Upper lobe of right lung (tissue), 1 donor: ENCODE data around the gene POLR2H. TPM values are rescaled to one million over a fixed set of nuclear protein-coding genes. Genes with fewer than 3 reads are reported as not detected.

Experiments used
- ATAC-seq: fragments of 200-7000 bp; cut with Tn5 transposase; one replicate; pipeline ENCODE4 v1.9.1; 2020; ENCODE audit warnings: mild to moderate bottlenecking, moderate library complexity
- DNase-seq: peaks from one replicate; pipeline ENCODE4 v3.0.0-alpha.2; 2020
- H3K27ac ChIP-seq: fragments of 200-600 bp; one replicate; pipeline ENCODE4 v1.8.0; 2022
- H3K27me3 ChIP-seq: fragments of 200-600 bp; one replicate; pipeline ENCODE4 v1.8.0; 2022; ENCODE audit warnings: mild to moderate bottlenecking
- H3K36me3 ChIP-seq: fragments of 200-600 bp; one replicate; pipeline ENCODE4 v1.8.0; 2022
- H3K4me1 ChIP-seq: fragments of 200-600 bp; one replicate; pipeline ENCODE4 v1.8.0; 2022
- H3K4me3 ChIP-seq: fragments of 200-600 bp; one replicate; pipeline ENCODE4 v1.8.0; 2022; ENCODE audit warnings: mild to moderate bottlenecking
- H3K9me3 ChIP-seq: fragments of 200-600 bp; one replicate; pipeline ENCODE4 v1.8.0; 2022
- intact Hi-C: fragments of 100-400 bp; cut with DNase I; formaldehyde crosslinking; loops from one replicate; pipeline ENCODE4 v1.11.0; 2022
- long read RNA-seq: library from polyadenylated mRNA; unstranded; transcript quantifications from one replicate; pipeline ENCODE4 v2.0.0, GENCODE V29; 2021
- total RNA-seq: library from RNA; stranded (reverse); fragmentation: NEBNext Ultra II Directional; extraction: Animal tissue kit (Norgen Biotek cat#: 25700); gene quantifications from one replicate; pipeline ENCODE4 v1.2.1, GENCODE V29; 2021
- TF ChIP-seq, protein P1 (sequence below): fragments of 200-600 bp; IDR thresholded peaks from one replicate; pipeline ENCODE4 v1.8.0; 2022; ENCODE audit warnings: antibody characterized with exemption
- donor health status: DM: no; HTN: yes; CAD: no; lungs with severe emphysema.

Gene POLR2H
- total RNA-seq, result 63.2 TPM
- long read RNA-seq, transcript POLR2H-208 (6 exons, 1,802 nt), result major isoform, 9 of 34 reads
- long read RNA-seq, partial matches to known transcripts, result 14 of 34 reads
- long read RNA-seq, other reads (novel, unspliced or antisense), result 10 of 34 reads

DNA sequence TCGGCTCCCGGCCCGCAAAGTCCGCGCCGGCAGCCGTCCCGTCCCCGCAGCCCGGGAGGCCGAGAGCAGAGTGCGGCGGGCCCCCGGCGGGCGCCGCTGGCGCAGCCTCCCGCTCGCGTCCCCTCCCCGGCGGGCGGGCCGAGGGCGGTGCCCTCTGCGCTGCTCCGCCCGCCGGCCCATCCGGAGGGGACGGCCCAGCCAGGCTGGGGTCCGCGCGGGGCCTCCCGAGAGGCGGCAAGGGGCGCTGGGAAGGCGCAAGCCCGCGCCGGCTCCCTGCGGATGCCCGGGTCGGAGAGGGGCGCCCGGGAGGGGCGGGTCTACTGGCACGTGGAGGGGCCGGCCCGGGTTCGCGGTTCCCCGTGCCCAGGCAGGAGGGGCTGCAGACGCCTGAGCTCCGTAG, at the start of gene POLR2H, which contains the start of gene CLCN2:
Gene POLR2H (plus strand): TSS at position 179 of the 400 bp plus-strand sequence. CDS start 1,783 bp downstream, outside the sequence.
Gene CLCN2 (minus strand): TSS at position 74 of the 400 bp plus-strand sequence. CDS start 126 bp downstream, outside the sequence.
- TF ChIP-seq, protein P1, sequence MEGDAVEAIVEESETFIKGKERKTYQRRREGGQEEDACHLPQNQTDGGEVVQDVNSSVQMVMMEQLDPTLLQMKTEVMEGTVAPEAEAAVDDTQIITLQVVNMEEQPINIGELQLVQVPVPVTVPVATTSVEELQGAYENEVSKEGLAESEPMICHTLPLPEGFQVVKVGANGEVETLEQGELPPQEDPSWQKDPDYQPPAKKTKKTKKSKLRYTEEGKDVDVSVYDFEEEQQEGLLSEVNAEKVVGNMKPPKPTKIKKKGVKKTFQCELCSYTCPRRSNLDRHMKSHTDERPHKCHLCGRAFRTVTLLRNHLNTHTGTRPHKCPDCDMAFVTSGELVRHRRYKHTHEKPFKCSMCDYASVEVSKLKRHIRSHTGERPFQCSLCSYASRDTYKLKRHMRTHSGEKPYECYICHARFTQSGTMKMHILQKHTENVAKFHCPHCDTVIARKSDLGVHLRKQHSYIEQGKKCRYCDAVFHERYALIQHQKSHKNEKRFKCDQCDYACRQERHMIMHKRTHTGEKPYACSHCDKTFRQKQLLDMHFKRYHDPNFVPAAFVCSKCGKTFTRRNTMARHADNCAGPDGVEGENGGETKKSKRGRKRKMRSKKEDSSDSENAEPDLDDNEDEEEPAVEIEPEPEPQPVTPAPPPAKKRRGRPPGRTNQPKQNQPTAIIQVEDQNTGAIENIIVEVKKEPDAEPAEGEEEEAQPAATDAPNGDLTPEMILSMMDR, result no peak
- ATAC-seq, result peak; percentile 71
- intact Hi-C loops, result no loop called here

DNA sequence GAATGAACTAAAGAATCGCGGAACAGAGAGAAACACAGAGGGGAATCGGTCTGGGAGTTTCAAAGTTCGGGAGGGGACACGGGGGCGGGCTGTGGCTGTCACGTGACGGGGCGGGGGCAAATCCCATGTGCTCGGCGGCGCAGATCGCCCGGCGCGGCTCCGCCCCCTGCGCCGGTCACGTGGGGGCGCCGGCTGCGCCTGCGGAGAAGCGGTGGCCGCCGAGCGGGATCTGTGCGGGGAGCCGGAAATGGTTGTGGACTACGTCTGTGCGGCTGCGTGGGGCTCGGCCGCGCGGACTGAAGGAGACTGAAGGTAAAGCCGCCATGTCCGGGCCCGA, 47.2 kb upstream of the POLR2H start, which contains the start of gene EIF4G1:
Gene EIF4G1 (plus strand): TSS at position 244 of the 337 bp plus-strand sequence. CDS start 1,191 bp downstream, outside the sequence.
- ATAC-seq, result peak; percentile 91
- peak; percentile 98 for DNase-seq
- TF ChIP-seq, protein P1, result no peak
- no peaks in the 10 kb centered on the region for H3K27me3 ChIP-seq
- peak within 1 kb of the TSS; percentile 85 for H3K4me3 ChIP-seq
- H3K4me1 ChIP-seq, result peaks cover 31% of the 10 kb centered on the region
- H3K27ac ChIP-seq, result peak within 1 kb of the TSS; percentile 90
- intact Hi-C loops, result no loop called here
- H3K36me3 ChIP-seq, result peaks cover 34% of the 10 kb centered on the region
- no peaks in the 10 kb centered on the region for H3K9me3 ChIP-seq

More for the DNA sequence above, at the start of gene POLR2H, which contains the start of gene CLCN2:
- DNase-seq, result peak; percentile 83
- H3K4me1 ChIP-seq, result peaks cover 21% of the 10 kb centered on the region
- H3K9me3 ChIP-seq, result no peaks in the 10 kb centered on the region
- peak within 1 kb of the TSS; percentile 93 for H3K4me3 ChIP-seq
- no peaks in the 10 kb centered on the region for H3K27me3 ChIP-seq
- H3K36me3 ChIP-seq, result peaks cover 14% of the 10 kb centered on the region
- peak within 1 kb of the TSS; percentile 100 for H3K27ac ChIP-seq

DNA sequence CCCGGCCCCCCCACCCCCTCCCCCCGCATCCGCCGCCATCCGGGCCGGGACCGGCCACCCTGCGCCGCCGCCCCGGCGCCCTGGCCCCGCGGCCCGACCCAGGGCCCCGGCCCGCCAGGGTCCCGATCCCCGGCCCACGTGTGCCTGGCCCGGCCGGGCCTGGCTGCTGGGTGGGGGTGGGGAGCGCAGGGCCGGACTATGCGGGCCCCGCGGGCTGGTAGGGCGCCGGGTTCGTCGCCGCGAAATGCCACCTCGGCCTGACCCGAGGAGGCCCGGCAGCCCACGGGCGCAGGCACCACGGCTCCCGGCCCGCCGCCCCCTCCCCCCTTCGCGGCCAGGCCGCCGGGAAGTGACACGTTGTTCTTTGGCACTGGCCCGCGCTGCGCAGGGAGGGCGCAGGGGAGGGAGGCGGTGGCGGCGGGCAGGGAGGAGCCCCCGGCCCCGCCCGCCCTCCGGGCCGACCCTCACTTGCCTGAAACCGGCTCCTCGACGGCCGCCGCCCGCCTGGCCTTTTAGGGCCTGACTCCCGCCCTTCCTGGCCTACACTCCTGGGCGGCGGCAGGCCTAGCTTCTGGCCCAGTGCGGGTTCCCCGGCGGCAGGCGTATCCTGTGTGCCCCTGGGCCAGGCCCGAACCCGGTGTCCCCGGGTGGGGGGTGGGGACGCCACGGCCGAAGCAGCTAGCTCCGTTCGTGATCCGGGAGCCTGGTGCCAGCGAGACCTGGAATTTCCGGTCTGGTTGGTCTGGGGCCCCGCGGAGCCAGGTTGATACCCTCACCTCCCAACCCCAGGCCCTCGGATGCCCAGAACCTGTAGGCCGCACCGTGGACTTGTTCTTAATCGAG, 46.6 kb upstream of the POLR2H start:
- DNase-seq (peak; percentile 93), ATAC-seq (peak; percentile 81)
- H3K4me1 ChIP-seq, result peaks cover 36% of the 10 kb centered on the region
- peak overlapping the region; percentile 85 for H3K4me3 ChIP-seq
- peaks cover 34% of the 10 kb centered on the region for H3K36me3 ChIP-seq
- H3K27ac ChIP-seq, result peak overlapping the region; percentile 90
- H3K27me3 ChIP-seq, result no peaks in the 10 kb centered on the region
- H3K9me3 ChIP-seq, result no peaks in the 10 kb centered on the region
- TF ChIP-seq, protein P1, result no peak
- intact Hi-C loops, result no loop called here

DNA sequence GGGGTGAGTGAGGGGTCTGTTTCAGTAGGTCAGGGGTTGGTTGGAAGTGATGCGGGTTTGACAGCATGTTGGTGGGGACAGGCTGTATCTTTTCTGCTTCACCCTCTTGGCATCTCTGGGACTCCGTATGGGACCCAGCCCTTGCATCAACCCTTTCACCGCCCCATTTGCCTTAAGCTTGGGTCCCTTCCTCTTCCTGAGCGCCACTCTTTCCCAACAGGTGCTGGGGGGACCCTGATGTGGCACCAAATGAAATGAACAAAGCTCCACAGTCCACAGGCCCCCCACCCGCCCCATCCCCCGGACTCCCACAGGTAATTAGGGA, 46.0 kb upstream of the POLR2H start:
- Histone ChIP-seq H3K4me1 (peaks cover 40% of the 10 kb centered on the region), H3K27me3 (no peaks in the 10 kb centered on the region), H3K9me3 (no peaks in the 10 kb centered on the region), H3K4me3 (peak overlapping the region; percentile 85), H3K36me3 (peaks cover 39% of the 10 kb centered on the region), H3K27ac (peak overlapping the region; percentile 90)
- DNase-seq, result no peak
- ATAC-seq, result no peak
- TF ChIP-seq, protein P1, result no peak
- intact Hi-C loops, result no loop called here

DNA sequence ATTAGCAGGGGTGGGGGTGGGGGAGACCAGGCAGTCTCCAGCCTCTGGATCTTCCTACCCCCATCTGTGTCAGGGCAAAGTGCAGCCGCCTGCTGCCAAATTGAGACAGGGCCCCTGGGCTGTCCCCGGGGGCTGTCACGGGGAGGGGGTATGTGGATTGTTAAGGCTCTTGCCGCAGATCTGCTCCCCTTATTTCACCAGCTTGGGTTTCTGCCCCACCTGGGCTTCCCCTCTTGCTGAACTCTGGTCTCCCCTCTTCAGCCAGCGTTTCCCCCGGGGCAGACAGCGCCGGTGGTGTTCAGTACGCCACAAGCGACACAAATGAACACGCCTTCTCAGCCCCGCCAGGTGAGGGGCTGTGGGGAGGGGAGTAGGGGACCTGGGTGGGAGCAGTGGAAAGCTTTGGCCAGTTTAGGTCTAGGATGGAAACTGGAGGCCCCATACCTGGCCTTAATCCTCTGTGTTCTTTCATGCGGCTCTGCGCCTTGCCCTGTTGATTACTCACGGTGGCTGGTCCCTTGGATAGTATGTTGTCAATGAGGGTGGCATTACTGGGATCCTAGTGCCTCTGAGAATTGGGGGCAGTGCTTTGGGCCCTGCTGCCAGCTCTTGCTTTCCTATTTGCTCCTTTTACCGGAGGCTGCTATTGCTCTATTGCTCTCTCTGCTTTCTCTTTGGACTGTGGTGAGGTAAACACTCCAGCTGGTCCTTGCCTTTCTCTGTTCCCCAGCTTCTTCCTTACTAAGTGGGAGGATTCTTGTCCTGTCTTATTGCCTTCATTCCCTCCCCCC, 45.4 kb upstream of the POLR2H start:
- H3K36me3 ChIP-seq, result peaks cover 45% of the 10 kb centered on the region
- peak overlapping the region; percentile 90 for H3K27ac ChIP-seq
- TF ChIP-seq, protein P1, result no peak
- ATAC-seq (no peak), DNase-seq (no peak)
- H3K4me1 ChIP-seq, result peaks cover 46% of the 10 kb centered on the region
- peak overlapping the region; percentile 85 for H3K4me3 ChIP-seq
- intact Hi-C loops, result no loop called here
- H3K27me3 ChIP-seq, result no peaks in the 10 kb centered on the region
- H3K9me3 ChIP-seq, result no peaks in the 10 kb centered on the region
